HEK293 (cell line): ENCODE measurements around the gene KLC1.

Experiments used
- CTCF ChIA-PET: fragments of 350-600 bp; formaldehyde crosslinking; extraction: SDS; loops from one replicate; lab custom pipeline; 2021; ENCODE audit warnings: antibody characterized with exemption; lab: Yijun Ruan, JAX
- POLR2A ChIA-PET: fragments of 300-600 bp; formaldehyde crosslinking; extraction: SDS; loops from one replicate; lab custom pipeline; 2020; ENCODE audit warnings: antibody characterized with exemption, inconsistent platforms; lab: Yijun Ruan, JAX
- H3K27ac ChIP-seq: fragments of 200-500 bp; sonication (Bioruptor generic); 2 replicates; pipeline ENCODE4 v1.5.1; 2014; ENCODE audit warnings: low read depth, low read length, control low read depth, inconsistent platforms; ENCODE audit errors: extremely low read depth
- H3K36me3 ChIP-seq, 2 experiments: fragments of 200-500 bp in 1 of 2; sonication (Bioruptor generic) in 1 of 2; 1 replicate in 1 of 2; 2 replicates in 1 of 2; pipeline ENCODE4 v1.5.1; 2014 to 2017; ENCODE audit warnings: inconsistent platforms in 2 of 2, low read length in 2 of 2; ENCODE audit not compliant: control insufficient read depth in 2 of 2, insufficient read depth in 1 of 2
- H3K4me1 ChIP-seq: fragments of 200-500 bp; sonication (Bioruptor generic); 2 replicates; pipeline ENCODE4 v1.5.1; 2014; ENCODE audit warnings: mild to moderate bottlenecking, low read length, inconsistent platforms; ENCODE audit not compliant: control insufficient read depth, insufficient read depth
- H3K4me3 ChIP-seq: 2 replicates; pipeline ENCODE4 v1.5.1; 2011; ENCODE audit warnings: low read depth, mild to moderate bottlenecking, control low read depth, low read length, moderate library complexity
- H3K9me3 ChIP-seq: fragments of 200-500 bp; sonication (Bioruptor generic); 2 replicates; pipeline ENCODE4 v1.5.1; 2014; ENCODE audit warnings: low read depth, low read length, inconsistent platforms; ENCODE audit not compliant: control insufficient read depth, insufficient read depth
- BCL11B ChIP-seq: fragments of 450-650 bp; formaldehyde crosslinking; IDR thresholded peaks from 2 replicates; pipeline ENCODE4 v1.5.1; 2016; ENCODE audit warnings: low read depth, missing biosample characterization, missing genetic modification characterization
- GLIS1 ChIP-seq: fragments of 450-650 bp; formaldehyde crosslinking; IDR thresholded peaks from 2 replicates; pipeline ENCODE4 v1.5.1; 2016; ENCODE audit warnings: missing biosample characterization, missing genetic modification characterization
- GLIS2 ChIP-seq: fragments of 450-650 bp; formaldehyde crosslinking; IDR thresholded peaks from 2 replicates; pipeline ENCODE4 v1.5.1; 2016; ENCODE audit warnings: missing biosample characterization, missing genetic modification characterization
- PRDM10 ChIP-seq: fragments of 450-650 bp; formaldehyde crosslinking; IDR thresholded peaks from 2 replicates; pipeline ENCODE4 v1.5.1; 2016; ENCODE audit warnings: missing biosample characterization, missing genetic modification characterization
- TSHZ1 ChIP-seq: fragments of 450-650 bp; formaldehyde crosslinking; IDR thresholded peaks from 2 replicates; pipeline ENCODE4 v1.5.1; 2016; ENCODE audit warnings: missing biosample characterization, missing genetic modification characterization, borderline replicate concordance
- ZBTB26 ChIP-seq: fragments of 450-650 bp; formaldehyde crosslinking; optimal IDR thresholded peaks from 2 replicates; pipeline ENCODE3; 2016; ENCODE audit warnings: missing biosample characterization, mild to moderate bottlenecking, missing genetic modification characterization
- ZNF132 ChIP-seq: fragments of 450-650 bp; formaldehyde crosslinking; IDR thresholded peaks from 2 replicates; pipeline ENCODE4 v1.5.1; 2017; ENCODE audit warnings: missing biosample characterization, missing genetic modification characterization, borderline replicate concordance
- ZNF223 ChIP-seq: fragments of 450-650 bp; formaldehyde crosslinking; IDR thresholded peaks from 2 replicates; pipeline ENCODE4 v1.5.1; 2016; ENCODE audit warnings: missing biosample characterization, missing genetic modification characterization
- ZNF610 ChIP-seq: fragments of 450-650 bp; formaldehyde crosslinking; IDR thresholded peaks from 2 replicates; pipeline ENCODE4 v1.5.1; 2016; ENCODE audit warnings: missing biosample characterization, missing genetic modification characterization, borderline replicate concordance

Gene KLC1

GRCh38 chr14:103699261-103699661, 70.2 kb downstream of the KLC1 start (continued):
- no peak for TF ChIP-seq ZBTB26

GRCh38 chr14:103699901-103700752, 71.1 kb downstream of the KLC1 start:
- TF ChIP-seq BCL11B (0 out of 2 replicates have a peak, but pooled peaks have one; percentile 13), ZNF132 (tag by site-specific recombination) (no peak), TSHZ1 (tag by site-specific recombination) (no peak), GLIS2 (peak; percentile 88), ZNF610 (tag by site-specific recombination) (no peak), GLIS1 (tag by site-specific recombination) (peak; percentile 83)
- peaks cover 11% of the 10 kb centered on the region for H3K4me1 ChIP-seq
- H3K36me3 ChIP-seq, result peaks cover 0 to 81% of the 10 kb centered on the region in 2 experiments; a peak in 2 of 3 replicates
- H3K9me3 ChIP-seq, result no peaks in the 10 kb centered on the region
- no peak overlapping the region for H3K4me3 ChIP-seq
- ChIA-PET POLR2A (interaction anchor here (6.4 kb wide), 1 partner anchor 15 kb away, joined by 31 read pairs; the partner anchor contains the start of genes XRCC3 and ZFYVE21), CTCF (no interaction called here)
- no peak overlapping the region for H3K27ac ChIP-seq

- Histone ChIP-seq H3K36me3 (peaks cover 0 to 85% of the 10 kb centered on the region in 2 experiments; a peak in 2 of 3 replicates), H3K4me1 (peaks cover 11% of the 10 kb centered on the region), H3K9me3 (no peaks in the 10 kb centered on the region)
- ChIA-PET POLR2A (interaction anchor here (6.4 kb wide), 1 partner anchor 14 kb away, joined by 31 read pairs; the partner anchor contains the start of genes XRCC3 and ZFYVE21), CTCF (no interaction called here)
- TF ChIP-seq ZNF223 (no peak), PRDM10 (tag by site-specific recombination) (peak; percentile 85)
- TF ChIP-seq, all 188 proteins: peak for 1
- Histone ChIP-seq H3K4me3 (no peak overlapping the region), H3K27ac (no peak overlapping the region)
Measured at GRCh38 chr14:103700753-103701490, 71.9 kb downstream of the KLC1 start.
